Activated T-helper 2 cell treated with anti-CD3 and anti-CD28 coated beads, Interferon-gamma antibody, Interleukin-2, Interleukin-4, amounts not matched to agents 10 μg/mL and 5 μg/mL and 100 μg/mL, durations not matched to agents 14 hours and 24 hours and 36 hours (primary cell): ENCODE results near the gene ULK4. TPM values are rescaled to one million over a fixed set of nuclear protein-coding genes. Genes with fewer than 3 reads are reported as not detected.

Experiments used
- DNase-seq: peaks from one replicate; pipeline ENCODE4 v3.0.0; 2021; ENCODE audit warnings: low spot score
- H3K27ac Mint-ChIP-seq: one replicate; pipeline ENCODE4 v1.8.0; 2021; ENCODE audit warnings: mixed read lengths
- H3K27me3 Mint-ChIP-seq: one replicate; pipeline ENCODE4 v1.8.0; 2021; ENCODE audit warnings: low read depth, mixed read lengths
- H3K36me3 Mint-ChIP-seq: one replicate; pipeline ENCODE4 v1.8.0; 2021; ENCODE audit warnings: low read depth, mixed read lengths
- H3K4me1 Mint-ChIP-seq: one replicate; pipeline ENCODE4 v1.8.0; 2021; ENCODE audit warnings: low read depth, mixed read lengths
- H3K4me3 Mint-ChIP-seq: one replicate; pipeline ENCODE4 v1.8.0; 2021; ENCODE audit warnings: low read depth, mild to moderate bottlenecking, moderate library complexity, mixed read lengths
- H3K9me3 Mint-ChIP-seq: one replicate; pipeline ENCODE4 v1.8.0; 2021; ENCODE audit warnings: mixed read lengths
- intact Hi-C: fragments of 100-400 bp; cut with micrococcal nuclease; formaldehyde crosslinking; loops from one replicate; pipeline ENCODE4 v1.15.1; 2023
- total RNA-seq: library from RNA; stranded (reverse); gene quantifications from 2 replicates; pipeline ENCODE4 v1.2.3, GENCODE V29; 2022

The ULK4 gene
- total RNA-seq, 1 donor from 2014 or later, result 7.5 TPM

DNA sequence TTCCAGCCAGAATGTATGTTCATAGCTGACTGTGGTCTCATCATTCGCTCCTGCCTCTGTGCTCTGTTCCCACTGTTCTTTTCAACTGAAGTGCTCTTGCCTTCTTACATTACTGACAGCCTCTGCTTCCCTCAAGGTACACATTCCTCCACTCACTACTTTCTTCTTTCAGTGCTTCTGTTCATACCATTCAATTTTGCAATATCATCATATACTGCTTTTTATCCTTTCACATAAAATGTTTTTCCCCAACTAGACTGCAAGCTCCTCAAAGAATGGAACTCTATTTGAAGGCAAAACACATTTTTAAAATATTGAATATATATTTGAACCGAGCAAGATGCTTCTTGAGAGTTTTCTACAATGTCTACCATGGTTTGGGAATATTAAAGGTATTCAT, 471.5 kb downstream of the ULK4 start:
- no peaks in the 10 kb centered on the region for H3K9me3 Mint-ChIP-seq
- intact Hi-C loops, result no loop called here
- H3K4me3 Mint-ChIP-seq, result no peak overlapping the region
- H3K27me3 Mint-ChIP-seq, result no peaks in the 10 kb centered on the region
- no peak overlapping the region for H3K27ac Mint-ChIP-seq
- no peak for DNase-seq
- no peaks in the 10 kb centered on the region for H3K36me3 Mint-ChIP-seq
- H3K4me1 Mint-ChIP-seq, result no peaks in the 10 kb centered on the region

GRCh38 chr3:41489231-41489630, 472.7 kb downstream of the ULK4 start:
- Mint-ChIP-seq H3K9me3 (no peaks in the 10 kb centered on the region), H3K27me3 (no peaks in the 10 kb centered on the region), H3K4me1 (no peaks in the 10 kb centered on the region), H3K4me3 (no peak overlapping the region), H3K36me3 (no peaks in the 10 kb centered on the region), H3K27ac (no peak overlapping the region)
- no peak for DNase-seq
- intact Hi-C loops, result no loop called here

- DNase-seq, result no peak
- intact Hi-C loops, result no loop called here
- H3K27ac Mint-ChIP-seq, result no peak overlapping the region
Measured at GRCh38 chr3:41488501-41488900, 473.4 kb downstream of the ULK4 start.

DNA sequence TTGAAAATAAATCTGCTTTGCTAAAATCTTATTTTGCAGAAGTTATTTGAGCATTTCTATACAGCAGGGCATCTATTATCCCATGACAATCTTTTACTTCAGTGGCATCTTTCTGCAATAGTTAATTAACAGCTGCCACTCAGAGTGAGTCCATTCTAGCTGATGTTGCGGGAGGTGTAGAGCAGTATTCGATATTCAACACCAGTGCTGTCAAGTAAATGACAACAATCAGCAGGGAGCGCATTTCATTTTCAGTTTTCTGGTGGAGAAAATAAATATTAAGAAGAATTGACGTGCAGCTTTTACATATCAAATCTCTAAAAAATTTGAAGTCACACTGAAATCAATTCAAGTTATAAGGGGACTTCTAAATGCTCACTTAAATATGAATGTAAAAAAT, 476.4 kb downstream of the ULK4 start:
- no peak overlapping the region for H3K27ac Mint-ChIP-seq

More at GRCh38 chr3:41488501-41488900, 473.4 kb downstream of the ULK4 start:
- Mint-ChIP-seq H3K27me3 (no peaks in the 10 kb centered on the region), H3K4me1 (no peaks in the 10 kb centered on the region), H3K4me3 (no peak overlapping the region), H3K36me3 (no peaks in the 10 kb centered on the region), H3K9me3 (no peaks in the 10 kb centered on the region)

DNA sequence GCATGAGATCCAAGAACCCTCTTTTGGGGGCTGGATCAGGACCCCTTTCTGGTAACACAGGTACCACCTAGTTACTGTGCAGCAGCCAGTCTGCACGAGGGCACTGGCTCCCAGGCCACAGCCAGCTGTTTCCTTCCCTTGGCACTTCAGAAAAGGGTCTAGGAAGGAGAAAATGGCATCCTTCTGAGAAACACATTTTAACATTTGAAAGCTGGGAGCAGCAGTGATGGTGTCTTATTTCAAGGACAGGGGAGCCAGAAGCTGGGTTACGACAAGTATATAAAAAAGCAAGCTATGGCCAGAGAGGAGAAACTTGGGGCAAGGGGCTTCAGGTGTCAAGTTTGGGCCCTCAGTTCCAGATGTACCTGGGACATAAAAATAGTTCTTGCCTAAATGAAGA, 479.8 kb downstream of the ULK4 start:
- Mint-ChIP-seq H3K27ac (no peak overlapping the region), H3K4me1 (no peaks in the 10 kb centered on the region), H3K36me3 (no peaks in the 10 kb centered on the region), H3K4me3 (no peak overlapping the region), H3K9me3 (no peaks in the 10 kb centered on the region), H3K27me3 (no peaks in the 10 kb centered on the region)
- intact Hi-C loops, result no loop called here
- no peak for DNase-seq

More for the DNA sequence above, 476.4 kb downstream of the ULK4 start:
- Mint-ChIP-seq H3K9me3 (no peaks in the 10 kb centered on the region), H3K4me1 (no peaks in the 10 kb centered on the region), H3K4me3 (no peak overlapping the region), H3K36me3 (no peaks in the 10 kb centered on the region), H3K27me3 (no peaks in the 10 kb centered on the region)
- DNase-seq, result no peak
- intact Hi-C loops, result no loop called here

GRCh38 chr3:41478278-41478677, 483.6 kb downstream of the ULK4 start:
- Mint-ChIP-seq H3K4me3 (no peak overlapping the region), H3K27me3 (no peaks in the 10 kb centered on the region), H3K27ac (no peak overlapping the region), H3K4me1 (no peaks in the 10 kb centered on the region), H3K36me3 (no peaks in the 10 kb centered on the region), H3K9me3 (peaks cover 8% of the 10 kb centered on the region)
- intact Hi-C loops, result no loop called here
- no peak for DNase-seq

- Mint-ChIP-seq H3K9me3 (peaks cover 13% of the 10 kb centered on the region), H3K27ac (no peak overlapping the region), H3K36me3 (no peaks in the 10 kb centered on the region), H3K27me3 (no peaks in the 10 kb centered on the region), H3K4me3 (no peak overlapping the region), H3K4me1 (no peaks in the 10 kb centered on the region)
- DNase-seq, result no peak
- intact Hi-C loops, result no loop called here
Measured at GRCh38 chr3:41477399-41478014, 484.4 kb downstream of the ULK4 start.

- no peak overlapping the region for H3K4me3 Mint-ChIP-seq
- no peak overlapping the region for H3K27ac Mint-ChIP-seq
Measured at GRCh38 chr3:41469083-41469482, 492.8 kb downstream of the ULK4 start.

DNA sequence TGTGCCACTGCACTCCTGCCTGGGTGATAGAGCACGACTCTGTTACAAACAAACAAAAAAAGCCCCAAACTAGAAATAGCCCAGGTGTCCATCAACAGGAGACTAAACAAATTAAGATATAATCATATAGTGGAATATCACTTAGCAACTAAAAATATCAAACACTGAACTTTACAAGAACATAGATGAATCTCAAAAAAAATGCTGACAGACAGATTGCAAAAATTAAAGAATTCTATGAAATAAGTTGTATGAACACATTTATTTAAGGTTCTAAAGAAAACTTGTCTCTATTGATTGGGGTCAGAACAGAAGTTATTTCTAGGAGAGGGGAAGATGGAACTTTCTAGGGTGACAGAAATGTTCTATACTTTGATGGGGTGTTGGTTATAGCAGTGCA, 494.4 kb downstream of the ULK4 start:
- intact Hi-C loops, result no loop called here
- no peaks in the 10 kb centered on the region for H3K36me3 Mint-ChIP-seq
- DNase-seq, result no peak
- no peak overlapping the region for H3K4me3 Mint-ChIP-seq
- H3K4me1 Mint-ChIP-seq, result peaks cover 4% of the 10 kb centered on the region
- peaks cover 2% of the 10 kb centered on the region for H3K27me3 Mint-ChIP-seq
- H3K9me3 Mint-ChIP-seq, result peaks cover 26% of the 10 kb centered on the region
- H3K27ac Mint-ChIP-seq, result no peak overlapping the region

More at GRCh38 chr3:41469083-41469482, 492.8 kb downstream of the ULK4 start:
- Mint-ChIP-seq H3K36me3 (no peaks in the 10 kb centered on the region), H3K9me3 (peaks cover 36% of the 10 kb centered on the region), H3K4me1 (peaks cover 4% of the 10 kb centered on the region), H3K27me3 (peaks cover 2% of the 10 kb centered on the region)
- intact Hi-C loops, result no loop called here
- no peak for DNase-seq

DNA sequence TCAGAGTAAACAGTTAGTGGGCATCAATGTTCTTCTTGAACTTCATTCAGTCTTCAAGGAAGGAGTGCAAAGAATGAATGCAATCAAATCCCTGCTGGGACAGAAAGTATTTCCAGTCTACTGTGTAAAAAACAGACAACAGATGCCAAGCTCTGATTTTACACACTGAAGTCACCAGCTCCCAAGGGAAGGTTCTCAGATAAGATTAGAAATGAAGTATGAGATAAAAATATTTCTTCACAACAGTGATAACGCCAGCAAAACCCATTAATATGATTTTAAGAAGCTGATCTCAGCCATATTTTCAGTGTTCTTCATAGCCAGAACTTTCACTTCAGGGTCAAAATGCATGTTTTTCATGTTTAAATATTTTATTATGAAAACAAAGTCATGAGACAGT, 497.0 kb downstream of the ULK4 start:
- H3K4me3 Mint-ChIP-seq, result no peak overlapping the region
- no peaks in the 10 kb centered on the region for H3K36me3 Mint-ChIP-seq
- peaks cover 2% of the 10 kb centered on the region for H3K27me3 Mint-ChIP-seq
- no peak for DNase-seq
- no peak overlapping the region for H3K27ac Mint-ChIP-seq
- intact Hi-C loops, result no loop called here
- H3K4me1 Mint-ChIP-seq, result no peaks in the 10 kb centered on the region
- peaks cover 4% of the 10 kb centered on the region for H3K9me3 Mint-ChIP-seq

GRCh38 chr3:41464401-41464800, 497.5 kb downstream of the ULK4 start:
- no peaks in the 10 kb centered on the region for H3K36me3 Mint-ChIP-seq
- peaks cover 2% of the 10 kb centered on the region for H3K27me3 Mint-ChIP-seq
- no peaks in the 10 kb centered on the region for H3K4me1 Mint-ChIP-seq
- DNase-seq, result no peak
- no peak overlapping the region for H3K4me3 Mint-ChIP-seq
- H3K27ac Mint-ChIP-seq, result no peak overlapping the region
- no peaks in the 10 kb centered on the region for H3K9me3 Mint-ChIP-seq
- intact Hi-C loops, result no loop called here

- Mint-ChIP-seq H3K9me3 (no peaks in the 10 kb centered on the region), H3K36me3 (no peaks in the 10 kb centered on the region), H3K4me1 (no peaks in the 10 kb centered on the region), H3K27ac (no peak overlapping the region), H3K4me3 (no peak overlapping the region), H3K27me3 (no peaks in the 10 kb centered on the region)
- intact Hi-C loops, result no loop called here
- DNase-seq, result no peak
Measured at GRCh38 chr3:41462103-41462691, 499.7 kb downstream of the ULK4 start.

GRCh38 chr3:41460736-41461135, 501.2 kb downstream of the ULK4 start:
- no peaks in the 10 kb centered on the region for H3K27me3 Mint-ChIP-seq
- no peak overlapping the region for H3K4me3 Mint-ChIP-seq
- H3K36me3 Mint-ChIP-seq, result no peaks in the 10 kb centered on the region
- no peaks in the 10 kb centered on the region for H3K9me3 Mint-ChIP-seq
- no peak for DNase-seq
- intact Hi-C loops, result no loop called here
- H3K4me1 Mint-ChIP-seq, result no peaks in the 10 kb centered on the region
- H3K27ac Mint-ChIP-seq, result no peak overlapping the region
